ENCODE results near the gene PNPO.

DNA sequence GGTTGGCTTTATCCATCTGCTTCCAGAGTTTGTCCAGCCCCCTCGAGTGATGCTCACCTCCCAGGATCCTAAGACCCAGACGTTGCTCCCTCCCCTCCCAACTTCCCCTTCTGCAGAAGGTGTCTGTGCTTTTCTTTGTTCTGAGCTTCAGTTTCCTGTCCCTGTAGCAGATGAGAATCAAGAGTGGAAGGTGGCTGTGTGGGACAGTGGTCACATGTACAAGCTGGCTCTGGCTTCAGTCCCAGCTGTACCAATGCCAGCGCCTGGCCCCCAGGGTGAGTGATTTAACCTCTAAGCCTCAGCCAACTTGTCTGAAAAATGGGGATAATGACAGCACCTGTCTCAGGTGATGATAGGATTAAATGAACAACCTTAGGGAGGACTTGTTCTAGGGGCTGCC, 8.6 kb downstream of the PNPO start:
- TF ChIP-seq, protein P1, sequence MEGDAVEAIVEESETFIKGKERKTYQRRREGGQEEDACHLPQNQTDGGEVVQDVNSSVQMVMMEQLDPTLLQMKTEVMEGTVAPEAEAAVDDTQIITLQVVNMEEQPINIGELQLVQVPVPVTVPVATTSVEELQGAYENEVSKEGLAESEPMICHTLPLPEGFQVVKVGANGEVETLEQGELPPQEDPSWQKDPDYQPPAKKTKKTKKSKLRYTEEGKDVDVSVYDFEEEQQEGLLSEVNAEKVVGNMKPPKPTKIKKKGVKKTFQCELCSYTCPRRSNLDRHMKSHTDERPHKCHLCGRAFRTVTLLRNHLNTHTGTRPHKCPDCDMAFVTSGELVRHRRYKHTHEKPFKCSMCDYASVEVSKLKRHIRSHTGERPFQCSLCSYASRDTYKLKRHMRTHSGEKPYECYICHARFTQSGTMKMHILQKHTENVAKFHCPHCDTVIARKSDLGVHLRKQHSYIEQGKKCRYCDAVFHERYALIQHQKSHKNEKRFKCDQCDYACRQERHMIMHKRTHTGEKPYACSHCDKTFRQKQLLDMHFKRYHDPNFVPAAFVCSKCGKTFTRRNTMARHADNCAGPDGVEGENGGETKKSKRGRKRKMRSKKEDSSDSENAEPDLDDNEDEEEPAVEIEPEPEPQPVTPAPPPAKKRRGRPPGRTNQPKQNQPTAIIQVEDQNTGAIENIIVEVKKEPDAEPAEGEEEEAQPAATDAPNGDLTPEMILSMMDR (IDR thresholded peaks at IDR 0.05) = no peak
- TF ChIP-seq EP300 (IDR thresholded peaks at IDR 0.05) = no peak

All from sigmoid colon (tissue), 4 donors.